GM19238 (cell line): ENCODE measurements around the gene HAPSTR1.

ENCODE experiments used
- DNase-seq: peaks from one replicate; pipeline ENCODE4 v3.0.0; 2011; ENCODE audit warnings: low spot score; ENCODE audit not compliant: insufficient read length

The HAPSTR1 gene

GRCh38 chr16:9096416-9096952 lies 5.0 kb downstream of the HAPSTR1 start:
- DNase-seq: no peak

GRCh38 chr16:9097266-9098219 lies 6.1 kb downstream of the HAPSTR1 start:
- DNase-seq: no peak

DNA sequence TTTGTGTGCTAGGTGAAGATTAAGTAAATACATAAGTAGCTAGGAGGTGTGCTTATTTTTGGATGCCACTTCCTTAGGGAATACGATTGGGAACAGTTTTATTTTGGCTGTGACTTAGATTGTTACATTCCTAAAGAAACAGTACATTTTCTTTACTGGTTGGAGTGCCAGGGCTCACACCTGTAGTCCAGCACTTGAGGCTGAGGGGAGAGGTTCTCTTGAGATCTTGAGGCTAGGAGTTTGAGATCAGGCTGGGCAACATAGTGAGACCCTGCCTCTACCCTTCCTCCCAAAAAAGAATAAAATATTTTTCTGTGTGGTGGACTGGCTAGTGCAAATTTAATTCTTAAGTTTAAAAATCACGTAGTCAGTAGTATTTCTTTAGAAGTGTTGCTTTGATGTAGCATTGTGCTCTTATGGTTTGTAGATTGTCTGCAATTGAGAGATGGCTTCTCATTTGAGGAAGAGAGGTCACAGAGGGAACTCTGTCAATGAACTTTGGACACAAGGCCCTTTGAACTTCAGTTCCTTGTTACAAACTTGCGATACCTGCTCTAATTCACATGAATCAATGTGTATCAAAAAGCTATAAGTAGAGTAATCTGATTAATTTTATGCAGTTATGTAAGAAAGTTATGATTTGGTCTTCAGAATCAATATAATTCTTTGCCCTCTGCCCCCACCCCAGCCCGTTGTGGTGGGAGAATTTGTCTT lies 7.1 kb downstream of the HAPSTR1 start:
- DNase-seq: no peak

- no peak for DNase-seq
Observed at GRCh38 chr16:9099131-9099625, 7.7 kb downstream of the HAPSTR1 start.

DNA sequence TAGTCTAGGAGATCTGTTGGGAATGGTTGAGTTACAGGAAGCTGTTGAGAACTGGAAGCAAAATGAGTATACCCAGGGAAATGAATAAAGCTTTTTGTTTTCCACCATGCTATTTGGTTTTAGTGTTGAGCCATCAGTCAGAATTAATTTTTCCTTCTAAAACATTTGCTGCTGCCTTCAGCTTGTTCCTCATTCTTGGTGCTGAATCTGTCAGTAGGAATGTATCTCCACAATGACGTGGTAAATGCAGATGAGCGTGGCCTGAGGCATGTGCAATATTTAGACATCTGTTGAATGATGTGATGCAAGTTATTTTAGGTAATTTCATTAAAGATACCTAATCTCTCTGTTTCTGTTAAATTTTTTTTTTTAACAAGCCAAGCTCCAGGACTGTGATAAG lies 10.9 kb downstream of the HAPSTR1 start:
- no peak for DNase-seq

- DNase-seq: no peak
Observed at GRCh38 chr16:9102943-9103342, 11.5 kb downstream of the HAPSTR1 start.

DNA sequence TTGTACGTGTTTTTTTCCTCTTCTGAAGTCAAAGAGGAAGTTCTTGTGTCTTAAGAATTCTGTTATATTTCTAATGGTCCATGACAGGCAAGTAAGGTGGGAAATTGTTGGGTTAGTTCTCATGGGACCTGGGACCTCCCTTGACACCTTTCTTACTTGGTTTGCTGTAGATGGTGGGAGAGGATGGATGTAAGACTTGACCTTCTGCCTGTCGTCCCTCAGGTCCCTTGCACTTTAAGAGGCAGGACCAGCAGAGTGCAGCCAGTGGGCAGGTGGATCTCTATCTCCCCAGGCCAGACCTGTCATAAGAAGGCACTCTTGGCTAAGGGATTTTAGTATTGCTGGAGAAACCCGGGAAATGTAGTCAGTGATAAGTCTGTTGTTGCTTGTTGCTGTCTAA lies 12.1 kb downstream of the HAPSTR1 start:
- DNase-seq: no peak

DNA sequence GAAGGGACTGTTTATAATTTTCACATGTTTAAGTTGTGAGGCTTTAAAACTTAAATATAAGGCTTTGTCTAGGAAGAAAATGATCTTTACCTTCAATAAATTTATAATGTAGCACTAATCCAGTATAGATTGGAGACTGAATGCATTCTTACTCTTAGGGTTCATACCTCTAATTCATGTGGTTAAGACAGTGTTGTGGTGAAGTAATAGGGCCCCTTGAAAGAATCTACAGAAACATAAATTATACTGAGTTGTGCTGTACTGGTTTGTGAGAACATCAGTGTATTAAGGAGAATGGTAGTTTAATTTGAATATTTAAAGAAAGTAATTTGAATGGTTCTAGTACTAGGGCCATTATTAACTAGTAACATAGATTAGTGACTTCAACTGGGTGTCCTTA lies 13.7 kb downstream of the HAPSTR1 start:
- DNase-seq: no peak

- DNase-seq: no peak
Observed at GRCh38 chr16:9107025-9107970, 15.9 kb downstream of the HAPSTR1 start.

DNA sequence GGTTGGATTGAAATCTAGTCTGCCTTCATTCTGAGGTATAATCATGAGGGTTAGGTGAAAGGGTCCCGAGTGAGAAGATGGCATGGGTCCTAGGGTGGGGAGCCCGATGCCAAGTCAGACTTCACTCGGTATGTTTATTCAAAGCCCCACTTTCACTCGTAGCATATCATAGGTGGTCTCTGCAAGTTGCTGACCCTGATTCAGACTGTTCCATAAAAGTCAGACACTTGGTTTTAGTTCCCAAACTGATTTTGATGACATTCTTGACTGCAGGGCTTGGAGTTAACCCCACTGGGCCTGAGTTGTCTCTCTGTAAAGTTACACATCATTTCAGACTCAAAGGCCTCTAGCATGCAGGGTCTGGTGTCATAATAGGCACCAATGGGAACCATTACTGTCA lies 17.8 kb downstream of the HAPSTR1 start:
- DNase-seq: no peak

DNA sequence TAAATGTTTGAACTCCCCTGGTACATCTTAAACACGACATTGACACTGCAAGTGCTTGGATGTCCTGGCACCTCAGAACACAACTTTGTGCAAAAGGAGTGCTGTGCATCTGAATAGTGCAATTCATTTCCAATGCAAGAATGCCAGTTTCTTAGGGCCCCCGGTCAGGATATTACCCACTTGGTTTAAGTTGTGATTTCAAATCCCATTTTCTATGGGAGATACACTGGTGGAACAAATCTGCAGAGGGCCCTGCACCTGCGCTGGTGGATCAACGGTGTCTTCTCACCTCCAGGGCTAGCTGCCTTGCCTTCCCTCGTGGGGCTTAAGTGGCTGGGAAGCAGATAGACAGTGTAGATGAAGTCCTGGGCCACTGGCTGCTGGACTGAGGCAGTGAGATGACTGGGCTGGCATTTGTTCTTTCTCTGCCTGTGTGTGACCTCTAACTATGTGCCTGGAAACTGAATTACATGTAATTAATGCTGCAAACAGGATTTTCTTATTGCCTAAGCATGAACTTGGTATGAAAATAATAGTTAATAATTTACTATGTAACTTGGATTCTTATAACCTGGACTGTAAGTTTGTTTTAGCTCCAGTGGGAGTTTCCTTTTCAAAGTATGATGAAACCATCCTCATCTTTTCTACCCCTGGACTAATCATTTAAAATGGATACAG lies 20.9 kb downstream of the HAPSTR1 start:
- no peak for DNase-seq

GRCh38 chr16:9112844-9113186 lies 21.4 kb downstream of the HAPSTR1 start:
- no peak for DNase-seq

- no peak for DNase-seq
Observed at GRCh38 chr16:9113707-9114106, 22.3 kb downstream of the HAPSTR1 start.

DNA sequence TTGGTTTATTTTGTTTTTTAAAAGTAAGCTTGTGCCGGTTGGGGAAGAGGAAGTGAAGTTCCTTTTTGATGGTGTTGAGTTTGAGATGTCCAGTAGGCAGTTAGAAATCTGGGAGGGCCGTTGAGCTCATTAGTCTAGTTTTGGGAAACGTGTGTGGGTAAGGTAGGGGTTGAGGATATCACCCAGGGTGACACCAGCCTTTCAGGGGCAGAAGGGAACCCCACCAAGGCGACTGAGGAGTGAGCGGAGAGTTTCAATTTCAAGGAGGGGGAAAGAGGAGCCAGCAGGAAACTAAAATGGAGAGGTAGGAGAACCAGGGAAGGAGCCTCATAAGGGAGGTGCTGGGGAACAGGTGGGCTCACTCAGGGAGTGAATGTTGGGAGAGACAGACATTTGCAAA lies 22.7 kb downstream of the HAPSTR1 start:
- DNase-seq: no peak

- DNase-seq: no peak
Observed at GRCh38 chr16:9114842-9115241, 23.4 kb downstream of the HAPSTR1 start.

- DNase-seq: no peak
Observed at GRCh38 chr16:9115277-9115676, 23.8 kb downstream of the HAPSTR1 start.

GRCh38 chr16:9116141-9116540 lies 24.7 kb downstream of the HAPSTR1 start:
- DNase-seq: no peak

DNA sequence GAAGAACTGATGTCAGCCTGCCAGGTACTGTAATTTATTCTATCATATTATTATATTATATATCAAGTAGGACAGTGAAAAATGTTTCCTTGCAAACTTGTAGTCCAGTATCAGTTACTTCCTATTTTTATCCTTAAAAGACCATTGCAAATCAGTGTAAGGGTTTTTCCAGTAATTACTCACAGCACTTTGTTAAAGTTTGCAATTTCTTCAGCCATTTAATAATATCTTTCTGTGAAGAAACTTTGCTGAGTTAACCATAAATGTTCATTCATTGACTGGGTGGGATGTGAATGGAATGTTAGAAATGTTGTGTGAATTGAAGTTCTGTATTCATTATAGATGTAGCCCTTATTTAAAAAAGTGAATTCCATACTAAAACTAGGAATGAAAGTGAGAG lies 26.7 kb downstream of the HAPSTR1 start:
- DNase-seq: no peak

- no peak for DNase-seq
Observed at GRCh38 chr16:9119795-9120194, 28.4 kb downstream of the HAPSTR1 start.

DNA sequence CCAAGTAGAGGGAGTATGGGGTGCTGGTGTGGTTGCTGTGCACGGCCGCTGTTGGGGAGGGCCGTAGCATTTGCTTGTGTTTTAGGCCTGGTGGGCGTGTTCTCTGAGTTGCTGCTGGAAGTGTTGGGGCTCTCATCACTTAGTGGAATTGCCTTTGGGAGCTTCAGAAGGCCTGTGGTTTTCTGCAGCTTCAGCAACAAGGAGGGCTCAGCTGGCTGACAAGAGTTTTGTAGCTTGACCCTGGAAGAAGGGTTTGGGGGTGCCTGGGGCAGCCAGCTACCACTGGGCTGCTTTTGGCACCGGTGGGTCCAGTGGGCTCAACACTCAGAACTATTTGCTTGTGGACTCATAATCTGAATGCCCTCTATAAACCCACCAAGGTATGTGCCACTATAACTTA lies 30.9 kb downstream of the HAPSTR1 start:
- no peak for DNase-seq

- no peak for DNase-seq
Observed at GRCh38 chr16:9122969-9123368, 31.5 kb downstream of the HAPSTR1 start.
